GM21737 (cell line): ENCODE data around the gene AIG1.
"Not testable (repeated sequence)": the region's sequence is repeated elsewhere in the genome, so short reads cannot be mapped to it uniquely, and the experiment has no call there.

ENCODE experiments used
- ATAC-seq: cut with Tn5 transposase; IDR thresholded peaks from one replicate; pipeline ENCODE4 v1.9.1; 2021; ENCODE audit warnings: mild to moderate bottlenecking, moderate library complexity; ENCODE audit not compliant: unreplicated experiment

AIG1 gene

DNA sequence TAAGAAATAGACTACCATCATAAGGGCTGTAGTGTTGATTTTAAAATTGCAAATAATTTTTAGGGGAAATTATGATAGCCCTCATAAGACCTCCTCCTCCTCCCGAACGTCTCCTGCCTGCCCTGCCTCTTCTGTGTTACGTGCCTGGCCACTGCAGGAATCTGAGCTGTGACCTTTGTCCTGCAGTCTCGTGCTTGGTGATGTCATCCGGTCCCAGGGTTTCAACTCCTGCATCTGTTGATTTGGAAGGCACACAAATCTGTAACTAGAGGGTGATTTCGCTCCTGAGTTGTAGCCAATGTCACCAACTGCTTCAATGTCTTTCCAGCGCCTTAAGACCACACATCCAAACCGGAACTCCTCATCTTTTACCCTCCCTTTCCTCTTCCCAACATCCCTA, 163.2 kb downstream of the AIG1 start:
- no peak for ATAC-seq

- ATAC-seq: no peak
These were observed 163.8 kb downstream of the AIG1 start for GRCh38 chr6:143224516-143224915.

- no peak for ATAC-seq
These were observed 165.2 kb downstream of the AIG1 start for GRCh38 chr6:143225929-143226328.

- ATAC-seq: no peak
These were observed 167.0 kb downstream of the AIG1 start for GRCh38 chr6:143227675-143228074.

DNA sequence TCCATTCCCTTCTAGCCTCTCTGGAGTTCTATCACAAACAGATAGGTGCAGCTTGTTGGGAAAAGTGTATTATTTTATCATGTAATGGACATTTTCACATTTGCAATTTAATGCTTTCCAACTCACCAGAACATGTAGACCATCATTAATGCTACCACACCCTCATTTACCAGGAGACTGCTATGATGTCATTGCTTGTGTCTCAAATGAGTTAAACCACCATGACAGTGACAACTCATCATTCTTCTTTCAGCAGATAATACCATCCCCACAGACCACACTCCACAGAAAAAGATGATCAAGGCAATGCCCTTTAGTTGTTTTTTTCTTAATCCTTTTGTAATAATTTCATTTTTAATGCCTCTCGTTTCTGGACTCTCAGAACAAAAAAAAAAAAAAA, 168.7 kb downstream of the AIG1 start:
- no peak for ATAC-seq

GRCh38 chr6:143232849-143233248, 172.2 kb downstream of the AIG1 start:
- ATAC-seq: no peak

DNA sequence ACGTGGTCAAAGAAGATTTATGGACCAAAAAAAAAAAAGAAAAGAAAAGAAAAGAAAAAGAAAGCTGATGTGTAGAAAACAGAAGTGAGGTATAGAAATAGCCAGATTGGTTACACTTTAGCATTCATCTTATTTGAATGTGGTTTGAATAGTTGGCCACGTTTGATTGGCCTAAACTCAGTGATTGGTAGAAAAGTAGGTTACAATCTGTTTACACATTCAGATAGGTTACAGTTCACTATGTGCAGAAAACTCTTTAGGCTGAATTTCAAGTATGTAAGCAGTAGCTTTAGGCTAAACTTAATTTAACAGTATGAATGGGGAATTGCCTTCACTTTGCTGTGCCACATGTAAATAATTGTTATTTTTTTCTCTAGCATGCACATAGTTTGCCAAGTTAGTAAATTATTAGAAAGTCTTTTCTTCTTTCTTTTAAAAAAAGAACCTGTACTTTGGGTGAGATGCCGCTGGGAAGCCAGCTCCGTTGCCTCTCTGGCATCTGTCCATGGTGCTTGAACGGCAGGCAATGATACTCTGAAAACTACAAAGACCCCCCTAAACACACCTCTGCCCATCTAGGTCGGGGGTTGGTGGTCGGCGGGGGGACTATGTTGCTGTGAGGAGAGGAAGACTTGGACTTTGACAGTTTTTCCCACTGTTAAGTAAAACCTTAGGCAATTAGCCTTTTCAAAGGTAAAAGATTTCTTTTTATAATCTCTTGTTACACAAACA, 173.0 kb downstream of the AIG1 start:
- ATAC-seq: no peak

DNA sequence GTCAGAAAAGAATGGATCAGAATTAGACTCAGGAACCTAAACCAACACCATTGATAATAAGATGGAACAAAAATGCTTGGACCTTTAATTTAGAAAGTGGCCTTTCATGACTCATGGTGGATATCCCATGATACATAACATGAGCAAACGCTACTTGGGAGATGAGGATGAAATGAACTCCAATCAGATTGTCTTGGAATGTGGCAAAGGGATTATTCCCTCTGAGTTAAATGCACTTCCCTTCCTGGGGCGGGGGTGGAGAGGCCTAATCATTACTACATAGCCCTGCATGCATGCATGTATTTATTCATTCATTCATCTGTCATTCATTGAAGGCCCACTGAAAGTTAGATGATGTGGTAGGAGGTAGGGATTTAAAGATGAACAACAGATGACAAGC, 174.0 kb downstream of the AIG1 start:
- no peak for ATAC-seq

DNA sequence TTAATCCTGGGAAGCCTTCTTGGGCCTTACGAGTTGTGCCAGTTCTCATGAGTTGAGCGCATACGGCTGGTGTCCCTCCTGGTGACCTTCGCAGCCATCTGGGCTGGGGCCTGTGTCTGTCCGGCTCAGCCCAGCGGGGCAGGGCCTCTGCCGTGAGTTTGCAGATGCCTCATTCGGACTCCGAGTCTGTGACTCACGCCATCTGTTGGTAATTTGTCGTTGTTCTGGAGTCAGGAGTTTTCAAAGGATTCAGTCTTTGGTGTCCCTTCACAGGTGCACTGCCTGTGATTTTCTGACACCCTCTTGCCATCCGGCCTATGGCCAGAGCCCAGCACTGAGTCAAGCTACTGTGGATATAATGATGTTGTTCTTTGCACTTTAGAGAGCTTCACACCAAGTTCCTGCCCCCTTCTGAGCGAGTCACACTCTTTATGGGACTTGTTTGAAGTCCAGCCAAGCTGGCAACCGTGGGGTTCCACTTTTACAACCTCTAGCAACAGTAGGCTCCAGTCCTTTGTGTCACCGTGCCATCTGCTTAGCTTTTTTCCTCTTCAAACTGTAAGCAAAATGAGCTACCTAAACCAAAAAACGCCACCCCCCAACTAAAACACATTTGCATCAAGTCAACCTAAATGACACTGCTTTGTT, 175.6 kb downstream of the AIG1 start:
- ATAC-seq: no peak

DNA sequence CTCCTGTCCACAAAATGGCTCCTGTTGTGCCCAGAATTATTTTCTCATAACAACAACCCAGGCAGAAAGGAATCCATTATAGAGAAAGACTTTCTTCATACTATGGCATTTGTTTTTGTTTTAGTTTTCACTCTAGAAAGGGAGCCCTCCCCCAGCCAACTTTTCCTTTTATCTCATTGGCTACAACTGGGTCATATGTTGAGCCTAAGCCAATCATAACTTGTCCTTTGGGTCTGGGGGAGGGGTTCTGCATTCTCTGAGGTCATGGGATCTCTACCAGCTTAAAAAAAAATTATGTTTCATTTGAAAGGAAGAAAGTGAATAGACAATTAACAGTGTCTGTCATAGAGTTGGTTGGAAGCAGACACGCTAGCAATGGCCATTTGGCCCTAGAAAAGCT, 177.6 kb downstream of the AIG1 start:
- ATAC-seq: no peak

DNA sequence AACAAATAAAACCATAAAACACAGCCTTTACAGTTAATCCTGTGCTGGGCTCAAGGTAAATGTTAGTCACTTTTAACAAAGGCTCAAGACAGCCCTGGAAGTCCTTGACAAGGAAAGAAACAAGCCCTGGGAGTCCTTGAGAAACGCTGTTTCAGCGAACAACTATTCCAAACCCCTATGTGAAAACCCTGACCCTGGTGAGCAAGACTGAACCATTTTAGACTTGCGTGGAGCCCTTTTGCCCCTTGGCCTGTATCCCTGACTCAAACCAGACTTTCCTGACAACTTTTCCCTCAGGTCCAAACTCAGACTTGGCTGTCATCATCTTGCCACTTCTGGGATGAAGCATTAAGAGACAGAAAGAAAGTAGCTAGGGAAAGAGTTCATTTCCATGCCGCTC, 180.4 kb downstream of the AIG1 start:
- ATAC-seq: no peak

GRCh38 chr6:143241911-143242310, 181.2 kb downstream of the AIG1 start:
- ATAC-seq: no peak

GRCh38 chr6:143243786-143244185, 183.1 kb downstream of the AIG1 start:
- ATAC-seq: no peak

DNA sequence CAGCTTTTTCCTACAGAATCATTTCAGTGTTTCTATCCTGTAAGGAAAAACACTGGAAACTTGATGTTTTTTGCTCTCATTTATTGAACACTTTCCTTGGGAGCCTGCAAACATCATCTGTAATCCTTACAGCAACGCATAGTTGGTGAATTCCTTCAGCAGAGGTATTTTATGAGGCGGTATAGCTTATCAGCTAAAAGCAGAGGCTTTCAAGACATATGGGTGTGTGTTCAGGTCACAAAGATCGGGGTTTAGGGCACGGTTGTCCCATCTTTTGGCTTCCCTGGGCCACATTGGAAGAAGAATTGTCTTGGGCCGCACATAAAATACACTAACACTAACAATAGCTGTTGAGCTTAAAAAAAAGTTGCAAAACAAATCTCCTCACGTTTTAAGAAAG, 185.0 kb downstream of the AIG1 start:
- no peak for ATAC-seq

- not testable (repeated sequence) for ATAC-seq
These were observed 185.6 kb downstream of the AIG1 start for GRCh38 chr6:143246166-143246775.

DNA sequence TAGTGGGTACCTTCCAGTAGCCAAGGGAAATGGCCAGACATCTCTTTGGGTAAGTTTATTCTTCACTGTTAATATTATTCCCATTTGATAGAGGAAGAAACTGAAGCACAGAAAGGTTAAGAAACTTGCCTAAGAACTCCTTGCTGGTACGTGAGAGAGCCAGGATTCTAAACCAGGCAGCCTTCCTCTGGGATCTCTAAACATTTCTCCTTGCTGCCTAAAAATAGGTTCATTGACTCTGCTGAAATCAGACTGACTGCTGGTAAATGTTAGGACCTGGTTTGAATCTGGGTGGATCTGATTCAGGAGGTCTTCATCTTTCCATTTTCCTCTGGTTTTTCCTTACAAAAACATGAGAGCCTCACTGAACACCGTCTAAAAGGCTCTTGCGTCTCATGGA, 186.9 kb downstream of the AIG1 start:
- no peak for ATAC-seq

DNA sequence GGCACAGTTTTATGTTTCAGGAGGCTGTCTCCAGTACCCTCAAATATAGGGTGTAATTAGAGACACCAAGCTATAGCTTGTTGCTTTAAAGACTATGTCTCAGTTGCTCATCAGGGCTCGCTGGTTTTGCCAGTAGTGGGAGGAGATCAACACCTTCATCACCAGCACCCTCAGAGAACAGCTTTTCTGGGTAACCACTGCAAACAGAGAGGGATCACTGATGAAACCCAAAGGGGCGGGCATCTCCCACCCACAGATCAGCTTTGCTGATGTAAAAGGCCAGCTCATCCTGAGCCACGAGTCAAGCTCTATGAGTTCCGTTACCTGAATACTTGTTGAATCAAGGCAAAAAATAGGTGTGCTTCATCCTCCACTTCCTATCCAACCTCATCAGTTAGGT, 187.7 kb downstream of the AIG1 start:
- no peak for ATAC-seq

GRCh38 chr6:143251288-143251687, 190.6 kb downstream of the AIG1 start:
- ATAC-seq: no peak

GRCh38 chr6:143252961-143253360, 192.3 kb downstream of the AIG1 start:
- ATAC-seq: no peak

DNA sequence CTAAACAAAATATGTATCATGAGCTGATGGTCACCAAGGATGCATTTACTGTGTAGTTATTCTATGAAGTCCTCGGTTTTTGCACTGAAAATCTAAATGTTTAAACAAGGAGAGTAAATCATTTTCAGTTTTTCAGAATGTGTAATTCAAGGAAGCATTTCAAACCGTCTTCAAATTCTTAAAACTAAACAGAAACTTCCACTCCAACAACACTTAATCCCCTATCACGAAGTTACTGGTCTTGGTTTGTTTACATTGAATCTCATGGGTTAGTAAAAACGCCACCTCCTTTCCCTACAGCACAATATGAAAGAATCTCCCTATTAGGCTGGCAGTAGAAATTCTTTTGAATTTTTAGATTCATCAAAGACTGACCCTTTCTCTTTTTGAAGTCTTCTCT, 192.9 kb downstream of the AIG1 start:
- ATAC-seq: no peak

DNA sequence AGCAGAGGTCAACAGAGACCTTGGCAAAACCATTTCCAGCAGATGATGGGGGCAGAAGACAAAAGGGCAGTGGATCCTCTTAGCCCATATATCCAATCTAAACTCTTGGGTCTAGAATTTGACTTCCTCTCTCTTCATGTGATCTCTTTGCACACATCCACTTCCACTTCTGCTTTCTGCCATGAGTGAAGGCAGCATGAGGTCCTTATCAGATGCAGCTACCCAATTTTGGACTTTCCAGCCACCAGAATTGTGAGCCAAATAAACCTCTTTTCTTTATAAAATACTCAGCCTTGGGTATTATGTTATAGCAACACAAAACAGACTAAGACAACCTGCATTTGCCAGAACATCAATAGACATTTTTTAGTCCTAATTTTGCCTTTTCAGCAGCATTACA, 198.3 kb downstream of the AIG1 start:
- ATAC-seq: no peak

GRCh38 chr6:143260857-143261256, 200.2 kb downstream of the AIG1 start:
- no peak for ATAC-seq
